Measurements from ENCODE around the gene FAM163B.
"Not testable (repeated sequence)": the region's sequence is repeated elsewhere in the genome, so short reads cannot be mapped to it uniquely, and the experiment has no call there.

The FAM163B gene

GRCh38 chr9:133569891-133570690 is 39.1 kb downstream of the FAM163B start:
- no peak for DNase-seq (ENCODE audit: low spot score)

GRCh38 chr9:133569121-133569785 is 39.9 kb downstream of the FAM163B start:
- no peak for DNase-seq (ENCODE audit: low spot score)

- no peak for DNase-seq (ENCODE audit: low spot score)
Observed at GRCh38 chr9:133568186-133568585, 41.0 kb downstream of the FAM163B start.

GRCh38 chr9:133566817-133567216 is 42.4 kb downstream of the FAM163B start:
- no peak for DNase-seq (ENCODE audit: low spot score)

GRCh38 chr9:133566382-133566781 is 42.8 kb downstream of the FAM163B start:
- DNase-seq (ENCODE audit: low spot score), result no peak

- DNase-seq (ENCODE audit: low spot score), result no peak
Observed at GRCh38 chr9:133564451-133565116, 44.6 kb downstream of the FAM163B start.

GRCh38 chr9:133563814-133564213 is 45.4 kb downstream of the FAM163B start:
- DNase-seq (ENCODE audit: low spot score), result not testable (repeated sequence)

- no peak for DNase-seq (ENCODE audit: low spot score)
Observed at GRCh38 chr9:133563291-133563796, 45.8 kb downstream of the FAM163B start.

GRCh38 chr9:133562611-133563290 is 46.4 kb downstream of the FAM163B start:
- DNase-seq (ENCODE audit: low spot score), result no peak

GRCh38 chr9:133561976-133562554 is 47.1 kb downstream of the FAM163B start:
- no peak for DNase-seq (ENCODE audit: low spot score)

GRCh38 chr9:133560944-133561343 is 48.2 kb downstream of the FAM163B start:
- DNase-seq (ENCODE audit: low spot score), result no peak

- DNase-seq (ENCODE audit: low spot score), result no peak
Observed at GRCh38 chr9:133560311-133560710, 48.9 kb downstream of the FAM163B start.

GRCh38 chr9:133558191-133559126 is 50.7 kb downstream of the FAM163B start:
- DNase-seq (ENCODE audit: low spot score), result peak; percentile 59

- no peak for DNase-seq (ENCODE audit: low spot score)
Observed at GRCh38 chr9:133557581-133557980, 51.6 kb downstream of the FAM163B start.

- no peak for DNase-seq (ENCODE audit: low spot score)
Observed at GRCh38 chr9:133556354-133556753, 52.8 kb downstream of the FAM163B start.

- no peak for DNase-seq (ENCODE audit: low spot score)
Observed at GRCh38 chr9:133554729-133555128, 54.5 kb downstream of the FAM163B start.

GRCh38 chr9:133553973-133554713 is 55.0 kb downstream of the FAM163B start:
- DNase-seq (ENCODE audit: low spot score), result no peak

GRCh38 chr9:133553123-133553522 is 56.1 kb downstream of the FAM163B start:
- DNase-seq (ENCODE audit: low spot score), result no peak

GRCh38 chr9:133552236-133552635 is 57.0 kb downstream of the FAM163B start:
- no peak for DNase-seq (ENCODE audit: low spot score)

- no peak for DNase-seq (ENCODE audit: low spot score)
Observed at GRCh38 chr9:133551446-133551845, 57.7 kb downstream of the FAM163B start.

All from globus pallidus (tissue), 1 donor.